ENCODE data around the gene LMOD3. TPM values are rescaled to one million over a fixed set of nuclear protein-coding genes. Genes with fewer than 3 reads are reported as not detected.

LMOD3 gene
- total RNA-seq, 4 donors from 2014 or later: 0.21 TPM; not detected in 3

DNA sequence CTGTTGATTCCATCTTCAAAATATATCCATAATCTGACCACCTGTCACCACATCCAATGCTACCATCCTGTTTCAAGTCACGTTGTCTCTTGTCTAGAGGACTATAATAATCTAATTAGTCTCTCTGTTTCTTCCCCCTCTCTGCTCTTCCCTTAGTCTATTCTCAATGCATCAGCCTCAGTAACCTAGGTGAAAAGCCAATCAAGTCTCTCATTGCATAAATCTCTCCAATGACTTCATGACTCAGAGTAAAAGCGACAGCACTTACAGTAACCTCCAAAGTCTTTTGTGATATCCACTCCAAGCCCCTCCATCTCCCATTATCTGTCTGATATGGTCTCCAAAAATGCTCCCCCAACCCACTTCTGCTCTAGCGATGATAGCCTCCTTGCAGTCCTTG, 49.5 kb downstream of the LMOD3 start:
- no peaks in the 10 kb centered on the region for H3K36me3 ChIP-seq
- TF ChIP-seq POLR2A (IDR thresholded peaks at IDR 0.05): no peak
- TF ChIP-seq, protein P1, sequence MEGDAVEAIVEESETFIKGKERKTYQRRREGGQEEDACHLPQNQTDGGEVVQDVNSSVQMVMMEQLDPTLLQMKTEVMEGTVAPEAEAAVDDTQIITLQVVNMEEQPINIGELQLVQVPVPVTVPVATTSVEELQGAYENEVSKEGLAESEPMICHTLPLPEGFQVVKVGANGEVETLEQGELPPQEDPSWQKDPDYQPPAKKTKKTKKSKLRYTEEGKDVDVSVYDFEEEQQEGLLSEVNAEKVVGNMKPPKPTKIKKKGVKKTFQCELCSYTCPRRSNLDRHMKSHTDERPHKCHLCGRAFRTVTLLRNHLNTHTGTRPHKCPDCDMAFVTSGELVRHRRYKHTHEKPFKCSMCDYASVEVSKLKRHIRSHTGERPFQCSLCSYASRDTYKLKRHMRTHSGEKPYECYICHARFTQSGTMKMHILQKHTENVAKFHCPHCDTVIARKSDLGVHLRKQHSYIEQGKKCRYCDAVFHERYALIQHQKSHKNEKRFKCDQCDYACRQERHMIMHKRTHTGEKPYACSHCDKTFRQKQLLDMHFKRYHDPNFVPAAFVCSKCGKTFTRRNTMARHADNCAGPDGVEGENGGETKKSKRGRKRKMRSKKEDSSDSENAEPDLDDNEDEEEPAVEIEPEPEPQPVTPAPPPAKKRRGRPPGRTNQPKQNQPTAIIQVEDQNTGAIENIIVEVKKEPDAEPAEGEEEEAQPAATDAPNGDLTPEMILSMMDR (IDR thresholded peaks at IDR 0.05): no peak
- no peaks in the 10 kb centered on the region for H3K4me1 ChIP-seq
- no peak for DNase-seq
- H3K9me3 ChIP-seq: no peaks in the 10 kb centered on the region
- no peak overlapping the region for H3K4me3 ChIP-seq (replicated peaks in 1 of 3)
- WGBS, 2 donors: 94 to 97% methylated on average over 3 of the region's 3 CpGs
- no peaks in the 10 kb centered on the region for H3K27me3 ChIP-seq
- no peak overlapping the region for H3K27ac ChIP-seq
- intact Hi-C loops (cut with DNase I): no loop called here

DNA sequence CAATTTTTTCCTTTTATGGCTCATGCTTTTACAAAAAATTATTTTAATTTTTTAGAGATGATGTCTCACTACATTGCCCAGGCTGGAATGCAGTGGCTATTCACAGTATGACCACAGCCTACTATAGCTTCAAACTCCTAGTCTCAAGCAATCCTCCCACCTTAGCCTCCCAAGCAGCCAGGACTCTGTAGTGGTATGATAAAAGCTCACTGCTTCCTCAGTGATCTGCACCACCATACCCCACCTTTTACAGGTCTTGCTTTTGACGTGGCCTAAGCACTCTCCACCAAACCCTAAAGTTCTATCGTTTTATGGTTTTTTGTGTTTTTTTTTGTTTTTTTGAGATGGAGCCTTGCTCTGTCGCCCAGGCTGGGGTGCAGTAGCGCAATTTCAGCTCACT, 56.3 kb downstream of the LMOD3 start:
- H3K27me3 ChIP-seq: no peaks in the 10 kb centered on the region
- H3K4me1 ChIP-seq: no peaks in the 10 kb centered on the region
- no peak overlapping the region for H3K27ac ChIP-seq
- DNase-seq: no peak
- WGBS, 2 donors: 74 to 84% methylated on average over 4 of the region's 4 CpGs
- TF ChIP-seq POLR2A (IDR thresholded peaks at IDR 0.05): no peak
- TF ChIP-seq, protein P1 (IDR thresholded peaks at IDR 0.05): no peak
- H3K36me3 ChIP-seq: peaks cover 6 to 11% of the 10 kb centered on the region in 2 donors
- no peak overlapping the region for H3K4me3 ChIP-seq (replicated peaks in 1 of 3)
- no peaks in the 10 kb centered on the region for H3K9me3 ChIP-seq
- intact Hi-C loops (cut with DNase I): no loop called here

DNA sequence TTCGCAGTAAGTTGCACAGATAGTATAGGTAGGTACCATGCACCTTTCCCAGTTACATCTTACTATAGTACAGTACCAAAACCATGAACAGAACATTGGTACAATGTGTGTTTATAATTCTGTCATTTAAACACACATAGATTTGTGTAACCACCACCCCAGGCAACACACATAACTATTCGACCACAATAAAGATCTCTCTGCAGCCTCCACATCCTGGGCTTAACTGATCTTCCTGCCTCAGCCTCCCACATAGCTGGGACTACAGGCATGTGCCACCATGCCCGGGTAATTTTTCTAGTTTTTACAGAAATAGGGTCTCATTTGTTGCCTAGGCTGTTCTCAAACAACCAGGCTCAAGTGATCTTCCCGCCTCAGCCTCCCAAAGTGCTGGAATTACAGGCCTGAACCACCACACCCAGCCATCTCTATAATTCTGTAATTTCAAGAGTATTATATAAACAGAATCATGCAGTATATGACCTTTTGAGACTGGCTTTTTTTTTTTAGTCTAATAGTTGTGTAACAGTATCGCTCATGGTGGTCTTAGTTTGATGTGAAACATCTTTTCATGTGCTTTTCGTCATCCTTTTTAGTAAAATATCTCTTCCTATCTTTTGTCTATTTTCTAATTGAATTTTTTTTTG, 57.0 kb downstream of the LMOD3 start:
- H3K9me3 ChIP-seq: no peaks in the 10 kb centered on the region
- no peak for TF ChIP-seq POLR2A (IDR thresholded peaks at IDR 0.05)
- TF ChIP-seq, protein P1 (IDR thresholded peaks at IDR 0.05): no peak
- intact Hi-C loops (cut with DNase I): no loop called here
- DNase-seq: no peak
- WGBS, 2 donors: 92 to 93% methylated on average over 6 of the region's 6 CpGs
- H3K4me3 ChIP-seq (replicated peaks in 1 of 3): no peak overlapping the region
- no peaks in the 10 kb centered on the region for H3K4me1 ChIP-seq
- H3K27me3 ChIP-seq: no peaks in the 10 kb centered on the region
- H3K36me3 ChIP-seq: peaks cover 11% of the 10 kb centered on the region in 2 donors
- H3K27ac ChIP-seq: no peak overlapping the region

DNA sequence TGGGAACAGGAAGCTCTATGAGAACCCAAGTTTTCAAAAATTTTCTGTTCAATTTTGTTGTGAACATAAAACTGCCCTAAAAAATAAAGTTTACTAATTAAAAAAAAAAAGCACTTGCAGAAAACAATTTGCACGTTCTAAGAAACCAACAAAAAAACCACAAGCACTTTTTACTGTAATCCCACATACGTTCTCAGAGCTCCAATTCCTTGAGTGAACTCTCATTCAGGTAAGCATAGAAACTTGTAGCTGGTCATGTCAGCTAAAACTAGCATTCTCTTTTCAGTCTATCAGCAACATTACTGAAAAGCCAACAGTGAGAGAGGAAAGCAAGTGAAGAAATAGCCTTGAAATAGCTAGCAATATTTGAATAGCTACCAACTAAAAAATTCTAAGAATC, 58.8 kb downstream of the LMOD3 start:
- H3K27ac ChIP-seq: no peak overlapping the region
- TF ChIP-seq POLR2A (IDR thresholded peaks at IDR 0.05): no peak
- TF ChIP-seq, protein P1 (IDR thresholded peaks at IDR 0.05): no peak
- 87 to 92% methylated on average over 2 of the region's 2 CpGs for WGBS, 2 donors
- peaks cover 11 to 12% of the 10 kb centered on the region in 2 donors for H3K36me3 ChIP-seq
- intact Hi-C loops (cut with DNase I): no loop called here
- H3K4me3 ChIP-seq (replicated peaks in 1 of 3): no peak overlapping the region
- DNase-seq: no peak
- H3K27me3 ChIP-seq: no peaks in the 10 kb centered on the region
- no peaks in the 10 kb centered on the region for H3K4me1 ChIP-seq
- no peaks in the 10 kb centered on the region for H3K9me3 ChIP-seq

DNA sequence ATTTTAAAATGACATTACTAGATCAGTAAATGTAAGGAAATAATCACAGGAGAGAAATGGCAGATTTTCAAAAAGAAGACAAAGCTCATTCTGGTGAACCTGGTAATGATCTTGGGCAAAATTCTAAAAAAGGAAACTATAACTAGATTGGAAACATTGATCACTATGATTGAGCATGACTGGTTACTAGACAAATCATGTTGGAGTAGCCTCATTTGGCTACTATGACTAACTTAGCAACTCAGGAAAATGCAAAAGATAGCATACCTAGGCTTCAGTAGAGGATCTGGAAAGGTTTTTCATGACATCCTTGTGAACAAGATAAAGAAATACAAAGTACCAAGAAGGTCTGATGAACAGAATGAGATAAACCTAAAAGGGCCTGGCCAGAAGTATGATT, 62.7 kb downstream of the LMOD3 start:
- DNase-seq: no peak
- Histone ChIP-seq H3K27me3 (no peaks in the 10 kb centered on the region), H3K4me1 (no peaks in the 10 kb centered on the region), H3K9me3 (no peaks in the 10 kb centered on the region), H3K4me3 (replicated peaks in 1 of 3) (no peak overlapping the region), H3K27ac (no peak overlapping the region), H3K36me3 (peaks cover 16 to 22% of the 10 kb centered on the region in 2 donors)
- TF ChIP-seq POLR2A (IDR thresholded peaks at IDR 0.05): no peak
- intact Hi-C loops (cut with DNase I): no loop called here

DNA sequence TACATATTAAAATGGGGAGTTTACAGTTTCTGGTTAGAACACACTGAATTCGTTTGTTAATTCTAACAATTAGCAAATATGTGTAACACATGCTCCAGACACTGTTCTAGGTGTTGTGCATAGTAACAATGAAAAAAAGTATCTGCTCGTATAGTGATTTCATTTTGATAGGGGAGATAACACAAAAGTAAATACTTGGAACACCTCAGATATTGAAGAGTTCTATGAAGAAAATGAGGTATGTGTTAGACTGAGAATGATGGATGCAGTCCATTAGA, 63.5 kb downstream of the LMOD3 start:
- peaks cover 16 to 22% of the 10 kb centered on the region in 2 donors for H3K36me3 ChIP-seq
- 92 to 96% methylated on average over 2 of the region's 2 CpGs for WGBS, 2 donors
- H3K27ac ChIP-seq: no peak overlapping the region

More for the DNA sequence above, 63.5 kb downstream of the LMOD3 start:
- H3K9me3 ChIP-seq: no peaks in the 10 kb centered on the region
- TF ChIP-seq POLR2A (IDR thresholded peaks at IDR 0.05): no peak
- no peak overlapping the region for H3K4me3 ChIP-seq (replicated peaks in 1 of 3)
- no peaks in the 10 kb centered on the region for H3K27me3 ChIP-seq
- no peak for DNase-seq
- intact Hi-C loops (cut with DNase I): no loop called here
- no peaks in the 10 kb centered on the region for H3K4me1 ChIP-seq
